Upper lobe of right lung (tissue), 1 donor: ENCODE data around the gene ABCG1. TPM values are rescaled to one million over a fixed set of nuclear protein-coding genes. Genes with fewer than 3 reads are reported as not detected.

Experiments used
- ATAC-seq: fragments of 200-7000 bp; cut with Tn5 transposase; one replicate; pipeline ENCODE4 v1.9.1; 2020; ENCODE audit warnings: mild to moderate bottlenecking, moderate library complexity
- DNase-seq: peaks from one replicate; pipeline ENCODE4 v3.0.0-alpha.2; 2020
- H3K27ac ChIP-seq: fragments of 200-600 bp; one replicate; pipeline ENCODE4 v1.8.0; 2022
- H3K27me3 ChIP-seq: fragments of 200-600 bp; one replicate; pipeline ENCODE4 v1.8.0; 2022; ENCODE audit warnings: mild to moderate bottlenecking
- H3K36me3 ChIP-seq: fragments of 200-600 bp; one replicate; pipeline ENCODE4 v1.8.0; 2022
- H3K4me1 ChIP-seq: fragments of 200-600 bp; one replicate; pipeline ENCODE4 v1.8.0; 2022
- H3K4me3 ChIP-seq: fragments of 200-600 bp; one replicate; pipeline ENCODE4 v1.8.0; 2022; ENCODE audit warnings: mild to moderate bottlenecking
- H3K9me3 ChIP-seq: fragments of 200-600 bp; one replicate; pipeline ENCODE4 v1.8.0; 2022
- CTCF ChIP-seq: fragments of 200-600 bp; IDR thresholded peaks from one replicate; pipeline ENCODE4 v1.8.0; 2022; ENCODE audit warnings: antibody characterized with exemption
- intact Hi-C: fragments of 100-400 bp; cut with DNase I; formaldehyde crosslinking; loops from one replicate; pipeline ENCODE4 v1.11.0; 2022
- total RNA-seq: library from RNA; stranded (reverse); fragmentation: NEBNext Ultra II Directional; extraction: Animal tissue kit (Norgen Biotek cat#: 25700); gene quantifications from one replicate; pipeline ENCODE4 v1.2.1, GENCODE V29; 2021
- donor health status: DM: no; HTN: yes; CAD: no; lungs with severe emphysema.

The ABCG1 gene
- total RNA-seq, 1 donor from 2014 or later, result 62.6 TPM

GRCh38 chr21:42242611-42243010 is 23.7 kb downstream of the ABCG1 start:
- no peak for DNase-seq
- intact Hi-C loops, result no loop called here
- TF ChIP-seq CTCF, result no peak
- Histone ChIP-seq H3K36me3 (no peaks in the 10 kb centered on the region), H3K9me3 (no peaks in the 10 kb centered on the region), H3K4me3 (no peak overlapping the region), H3K27me3 (no peaks in the 10 kb centered on the region), H3K4me1 (peaks cover 19% of the 10 kb centered on the region), H3K27ac (no peak overlapping the region)
- no peak for ATAC-seq

DNA sequence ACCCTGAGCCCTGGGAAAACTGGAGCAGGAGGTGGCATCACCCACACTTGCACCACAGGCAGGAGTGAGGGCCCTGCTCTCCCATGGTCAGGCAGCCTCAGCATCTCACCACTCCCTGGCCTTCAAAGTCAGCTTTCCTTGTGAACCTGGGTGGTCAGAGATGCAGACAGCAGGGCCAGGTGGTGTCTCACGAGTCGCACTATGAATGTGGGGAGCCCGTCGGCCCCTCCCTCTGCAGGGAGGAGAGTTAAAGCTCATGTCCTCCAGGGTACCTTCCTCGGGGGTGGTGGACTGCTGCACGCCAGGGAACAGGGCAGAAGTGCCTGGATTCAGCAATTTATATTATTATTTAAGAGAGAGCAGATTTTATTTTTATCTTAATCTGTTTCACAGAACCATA is 24.1 kb downstream of the ABCG1 start:
- Histone ChIP-seq H3K4me1 (peaks cover 15% of the 10 kb centered on the region), H3K27ac (no peak overlapping the region), H3K9me3 (no peaks in the 10 kb centered on the region), H3K27me3 (no peaks in the 10 kb centered on the region), H3K4me3 (no peak overlapping the region), H3K36me3 (no peaks in the 10 kb centered on the region)
- no peak for TF ChIP-seq CTCF
- DNase-seq, result no peak
- intact Hi-C loops, result no loop called here
- ATAC-seq, result no peak

DNA sequence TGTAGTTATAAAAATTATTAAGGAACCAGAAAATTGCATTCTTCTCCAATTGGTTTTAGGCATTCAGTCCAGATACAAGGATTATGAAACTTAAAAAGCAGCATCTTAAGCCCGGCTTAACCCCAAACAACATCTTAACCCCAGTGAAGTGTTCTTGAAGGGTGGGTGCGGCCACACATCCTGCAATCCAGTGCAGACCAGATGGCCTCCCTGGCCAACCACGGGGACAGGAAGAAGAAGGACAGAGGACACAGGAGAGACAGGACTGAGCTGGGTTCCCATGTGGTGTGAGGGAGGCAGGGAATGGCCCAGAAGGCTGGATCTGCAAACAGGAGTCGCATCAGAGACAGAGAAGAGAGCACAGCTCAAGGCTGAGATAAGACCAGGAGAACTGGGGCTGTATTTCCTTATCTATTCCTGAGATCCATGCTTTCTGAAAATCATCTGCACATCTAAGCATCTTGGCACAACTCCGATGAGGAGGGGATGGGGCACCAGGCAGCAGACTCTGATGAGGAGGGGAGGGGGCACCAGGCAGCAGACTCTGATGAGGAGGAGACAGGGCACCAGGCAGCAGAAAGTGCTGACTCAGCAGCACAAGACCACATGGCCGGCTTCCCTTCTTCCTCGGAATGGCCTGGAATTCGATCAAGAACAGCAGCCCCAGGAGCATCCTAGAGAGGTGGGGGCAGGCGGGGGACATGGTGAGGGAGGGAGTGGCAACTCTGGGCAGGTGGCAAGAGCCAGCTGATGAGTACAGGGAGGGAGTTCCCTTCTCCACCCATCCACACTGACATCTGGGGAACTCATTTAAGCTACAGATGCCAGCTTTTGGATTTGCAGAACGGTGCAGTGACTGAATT is 26.6 kb downstream of the ABCG1 start:
- ATAC-seq (peak; percentile 56), DNase-seq (no peak)
- H3K36me3 ChIP-seq, result no peaks in the 10 kb centered on the region
- H3K27ac ChIP-seq, result no peak overlapping the region
- H3K9me3 ChIP-seq, result no peaks in the 10 kb centered on the region
- H3K4me3 ChIP-seq, result no peak overlapping the region
- no peak for TF ChIP-seq CTCF
- peaks cover 12% of the 10 kb centered on the region for H3K4me1 ChIP-seq
- H3K27me3 ChIP-seq, result no peaks in the 10 kb centered on the region
- intact Hi-C loops, result no loop called here

- H3K27ac ChIP-seq, result no peak overlapping the region
- no peak overlapping the region for H3K4me3 ChIP-seq
- H3K36me3 ChIP-seq, result no peaks in the 10 kb centered on the region
- ATAC-seq (no peak), DNase-seq (no peak)
- no peak for TF ChIP-seq CTCF
- intact Hi-C loops, result no loop called here
- H3K27me3 ChIP-seq, result no peaks in the 10 kb centered on the region
- H3K9me3 ChIP-seq, result no peaks in the 10 kb centered on the region
- H3K4me1 ChIP-seq, result peaks cover 12% of the 10 kb centered on the region
Observed at GRCh38 chr21:42247716-42248115, 28.8 kb downstream of the ABCG1 start.

- H3K9me3 ChIP-seq, result no peaks in the 10 kb centered on the region
- H3K4me3 ChIP-seq, result no peak overlapping the region
- ATAC-seq (no peak), DNase-seq (no peak)
- peaks cover 12% of the 10 kb centered on the region for H3K4me1 ChIP-seq
- H3K36me3 ChIP-seq, result no peaks in the 10 kb centered on the region
- H3K27ac ChIP-seq, result no peak overlapping the region
- intact Hi-C loops, result no loop called here
- TF ChIP-seq CTCF, result no peak
- H3K27me3 ChIP-seq, result no peaks in the 10 kb centered on the region
Observed at GRCh38 chr21:42248241-42248640, 29.3 kb downstream of the ABCG1 start.
